HG02798 (cell line): ENCODE data around the gene MBOAT1.

Source experiments
- ATAC-seq: cut with Tn5 transposase; IDR thresholded peaks from one replicate; pipeline ENCODE4 v1.9.1; 2021; ENCODE audit warnings: mild to moderate bottlenecking; ENCODE audit not compliant: unreplicated experiment, poor library complexity

Gene MBOAT1

DNA sequence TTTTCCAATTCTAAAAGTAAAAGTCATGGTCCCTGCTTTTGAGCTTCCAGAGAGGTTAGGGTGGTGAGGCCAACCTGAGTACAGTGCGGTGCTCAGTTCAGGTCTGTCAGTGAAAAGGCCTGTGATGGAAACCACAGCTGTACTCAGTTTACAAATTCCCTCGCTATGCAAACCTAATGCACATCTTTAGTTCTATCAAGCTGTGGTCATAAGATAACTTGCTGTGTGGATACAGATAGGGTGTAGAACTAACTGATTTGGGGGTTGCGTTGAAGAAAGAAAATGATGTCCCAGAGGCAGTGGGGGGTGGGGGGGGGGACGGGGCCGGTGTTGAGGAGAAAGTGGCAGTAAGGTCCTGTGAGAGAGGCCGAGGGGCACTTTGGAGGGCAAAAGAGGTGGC lies 22.8 kb upstream of the MBOAT1 start:
- ATAC-seq = no peak

DNA sequence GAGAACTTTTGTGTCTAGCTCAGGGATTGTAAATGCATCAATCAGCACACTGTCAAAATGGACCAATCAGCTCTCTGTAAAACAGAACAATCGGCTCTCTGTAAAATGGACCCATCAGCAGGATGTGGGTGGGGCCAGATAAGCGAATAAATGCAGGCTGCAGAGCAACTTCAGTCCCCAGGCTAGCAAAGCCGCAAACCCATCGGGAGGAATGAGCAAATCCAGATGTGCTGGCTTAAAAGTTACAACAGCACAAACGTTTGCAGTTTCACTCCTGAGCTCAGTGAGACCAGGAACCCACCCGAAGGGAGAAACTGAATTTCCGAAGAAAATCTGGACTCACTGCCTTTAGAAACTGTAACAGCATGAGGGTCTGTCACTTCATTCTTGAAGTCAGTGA lies 21.9 kb upstream of the MBOAT1 start:
- no peak for ATAC-seq

DNA sequence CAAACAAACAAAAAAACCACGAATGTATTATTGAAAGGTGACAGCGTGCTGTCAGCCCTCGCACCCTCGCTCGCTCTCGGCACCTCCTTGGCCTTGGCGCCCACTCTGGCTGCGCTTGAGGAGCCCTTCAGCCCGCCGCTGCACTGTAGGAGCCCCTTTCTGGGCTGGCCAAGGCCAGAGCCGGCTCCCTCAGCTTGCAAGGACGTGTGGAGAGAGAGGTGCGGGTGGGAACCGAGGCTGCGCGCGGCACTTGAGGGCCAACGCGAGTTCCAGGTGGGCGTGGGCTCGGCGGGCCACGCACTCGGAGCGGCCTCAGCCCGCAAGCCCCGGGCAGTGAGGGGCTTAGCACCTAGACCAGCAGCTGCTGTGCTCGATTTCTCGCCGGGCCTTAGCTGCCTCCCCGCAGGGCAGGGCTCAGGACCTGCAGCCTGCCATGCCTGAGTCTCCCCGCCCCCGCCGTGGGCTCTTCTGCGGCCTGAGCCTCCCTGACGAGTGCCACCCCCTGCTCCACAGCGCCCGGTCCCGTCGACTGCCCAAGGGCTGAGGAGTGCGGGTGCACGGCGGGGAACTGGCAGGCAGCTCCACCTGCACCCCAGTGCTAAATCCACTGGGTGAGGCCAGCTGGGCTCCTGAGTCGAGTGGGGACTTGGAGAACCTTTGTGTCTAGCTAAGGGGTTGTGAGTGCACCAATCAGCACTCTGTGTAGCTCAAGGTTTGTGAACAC lies 20.9 kb upstream of the MBOAT1 start:
- no peak for ATAC-seq

DNA sequence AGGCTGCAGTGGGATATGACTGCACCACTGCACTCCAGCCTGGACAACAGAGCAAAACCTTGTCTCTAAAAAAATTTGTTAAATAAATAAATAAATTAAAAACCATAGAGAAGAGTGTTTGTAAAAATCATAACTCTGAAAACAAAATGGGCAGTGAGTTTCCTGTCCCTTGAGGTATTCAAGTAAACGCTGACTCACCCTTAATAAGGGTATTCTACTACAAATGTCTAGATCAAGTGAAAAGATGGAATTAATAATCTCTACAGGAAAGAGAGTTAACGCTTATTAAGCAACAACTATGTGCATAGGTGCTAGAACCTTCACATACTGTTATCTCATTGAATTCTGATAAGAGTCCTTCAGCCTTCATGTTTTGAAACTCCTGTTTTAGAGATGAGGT lies 19.9 kb upstream of the MBOAT1 start:
- no peak for ATAC-seq

DNA sequence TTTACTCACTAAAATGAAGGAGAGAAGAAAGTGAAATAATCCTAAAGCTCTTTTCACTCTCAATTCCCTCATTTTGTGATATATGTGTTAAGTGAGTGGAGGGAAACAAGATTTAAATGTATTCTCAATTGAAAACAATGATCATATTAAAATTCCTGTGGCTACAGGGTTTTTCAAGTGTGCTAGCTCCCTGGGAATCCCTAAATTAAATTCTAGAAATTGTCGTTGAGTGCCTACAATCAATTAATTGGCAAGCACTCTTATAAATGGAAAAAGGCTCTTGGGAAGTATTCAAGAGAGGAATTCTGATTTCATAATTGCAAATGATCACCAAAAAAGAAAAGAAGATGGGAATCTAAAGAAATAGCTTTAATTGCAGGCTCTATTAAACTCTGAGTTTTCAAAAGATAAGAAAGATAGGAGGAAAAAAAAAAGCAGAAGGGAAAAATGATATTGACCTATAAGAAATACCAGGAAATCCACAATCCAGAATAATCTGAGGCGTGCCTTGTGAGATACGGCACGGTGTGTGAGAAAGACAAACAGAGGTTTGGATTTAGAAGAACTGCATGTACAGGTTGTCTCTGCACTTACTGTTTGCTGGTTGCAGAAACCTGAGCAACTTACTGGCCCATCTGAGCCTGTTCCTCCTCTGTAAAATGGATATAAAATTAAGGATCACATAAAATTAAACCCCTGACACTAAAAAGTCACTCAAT lies 18.3 kb upstream of the MBOAT1 start:
- no peak for ATAC-seq

DNA sequence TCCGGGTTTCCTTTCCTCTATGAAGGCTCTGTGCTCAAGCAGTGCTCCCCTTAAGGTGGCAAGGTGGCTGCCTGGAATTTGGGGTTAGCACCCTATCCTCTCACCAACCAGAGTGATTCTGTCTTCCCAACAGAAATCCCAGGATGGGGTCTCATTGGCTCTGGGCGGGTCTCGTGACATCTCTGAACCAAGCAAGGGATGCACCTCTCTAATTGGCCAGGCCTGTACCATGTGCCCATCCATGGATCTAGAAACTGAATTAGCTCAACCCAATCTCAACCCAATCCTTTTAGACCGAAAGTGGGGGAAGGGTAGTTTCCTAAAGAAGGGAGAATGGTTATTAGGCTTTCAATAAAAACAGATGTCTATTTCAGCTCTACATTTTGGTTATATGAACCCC lies 17.6 kb upstream of the MBOAT1 start:
- no peak for ATAC-seq

DNA sequence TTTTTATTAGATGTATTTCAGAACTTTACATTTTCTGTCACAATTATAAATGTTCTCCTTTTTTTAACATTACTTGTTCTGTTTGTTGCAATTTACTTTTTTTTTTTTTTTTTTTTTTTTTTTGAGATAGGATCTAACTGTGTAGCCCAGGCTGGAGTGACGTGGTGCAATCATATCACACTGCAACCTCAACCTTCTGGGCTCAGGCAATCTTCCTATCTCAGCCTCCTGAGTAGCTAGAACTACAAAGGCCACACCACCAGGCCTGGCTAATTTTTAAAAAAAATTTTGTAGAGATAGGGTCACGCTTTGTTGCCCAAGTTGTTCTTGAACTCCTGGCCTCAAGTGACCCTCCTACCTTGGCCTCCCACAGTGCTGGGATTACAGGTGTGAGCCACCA lies 15.1 kb upstream of the MBOAT1 start:
- ATAC-seq = no peak

DNA sequence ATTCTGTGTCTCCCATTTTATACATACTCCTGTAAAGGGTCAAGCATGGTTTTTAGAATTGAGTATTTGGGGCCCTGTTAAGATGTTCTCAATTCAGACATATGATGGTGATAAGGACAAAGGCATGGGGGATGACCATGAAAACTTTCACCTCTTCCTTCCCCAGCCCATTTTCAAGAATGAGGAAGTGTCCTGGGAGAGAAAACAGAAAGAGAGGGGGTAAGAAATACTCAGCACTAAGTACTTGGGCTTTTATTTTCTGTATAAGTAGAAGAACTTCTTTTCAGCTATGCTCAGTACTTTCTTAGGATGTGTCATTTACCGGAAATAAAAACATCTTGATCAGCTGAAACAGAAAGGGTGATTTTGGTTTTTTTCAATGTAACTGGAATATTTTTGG lies 10.9 kb upstream of the MBOAT1 start:
- ATAC-seq = no peak

DNA sequence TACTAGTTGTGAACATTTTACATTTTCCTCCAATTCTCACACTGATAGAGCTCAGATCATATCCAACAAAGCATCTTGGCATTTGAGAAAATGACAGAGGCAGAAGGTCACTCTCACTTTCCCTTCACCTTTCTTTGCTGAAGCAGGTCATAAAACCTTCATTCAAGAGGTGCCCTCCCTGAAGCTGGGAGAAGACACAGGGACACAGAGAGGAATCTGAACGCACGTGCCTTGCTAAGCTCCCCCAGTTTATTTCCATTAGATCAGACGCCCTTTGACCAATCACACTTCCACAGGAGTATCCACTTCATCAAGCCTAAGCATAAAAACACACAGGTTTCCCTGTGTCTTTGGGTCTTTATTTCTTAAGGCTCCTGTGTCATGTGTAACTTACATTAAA lies 9.2 kb upstream of the MBOAT1 start:
- ATAC-seq = no peak

DNA sequence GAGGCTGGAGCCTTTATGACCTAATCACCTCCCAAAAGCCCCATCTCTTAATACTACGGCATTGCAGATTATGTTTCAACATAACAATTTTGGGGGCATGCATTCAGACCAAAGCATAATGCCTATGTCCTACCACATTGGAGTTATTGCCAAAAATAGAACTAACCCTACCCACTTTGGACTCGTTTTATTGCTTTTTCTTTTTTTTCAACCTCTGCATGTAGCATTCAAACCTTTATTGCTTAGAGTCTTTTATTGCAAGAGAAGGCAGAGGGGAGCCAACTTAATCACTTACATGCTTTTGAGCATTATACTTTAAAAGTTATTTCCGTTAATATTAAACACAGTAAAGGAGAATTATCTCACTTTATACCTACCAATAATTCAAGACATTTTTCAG lies 8.1 kb upstream of the MBOAT1 start:
- no peak for ATAC-seq

DNA sequence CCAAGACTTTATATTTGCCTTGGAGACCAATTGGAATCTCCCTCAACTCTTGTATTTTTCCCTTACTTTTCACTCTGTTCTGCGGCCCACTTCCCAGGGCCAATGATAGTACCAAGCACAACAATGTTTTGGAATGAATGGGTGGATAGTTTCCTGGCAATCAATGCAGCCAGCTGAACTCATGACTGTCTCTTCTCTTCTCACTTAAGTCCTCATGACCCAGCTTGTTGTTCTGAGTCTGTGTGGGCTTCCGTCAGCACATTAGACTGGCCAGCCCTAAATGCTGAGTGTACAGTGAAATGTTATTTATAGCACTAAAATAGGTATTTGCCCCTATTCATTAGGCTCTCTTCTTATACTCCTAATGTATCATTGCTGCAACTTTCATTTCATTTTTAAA lies 5.6 kb upstream of the MBOAT1 start:
- no peak for ATAC-seq

DNA sequence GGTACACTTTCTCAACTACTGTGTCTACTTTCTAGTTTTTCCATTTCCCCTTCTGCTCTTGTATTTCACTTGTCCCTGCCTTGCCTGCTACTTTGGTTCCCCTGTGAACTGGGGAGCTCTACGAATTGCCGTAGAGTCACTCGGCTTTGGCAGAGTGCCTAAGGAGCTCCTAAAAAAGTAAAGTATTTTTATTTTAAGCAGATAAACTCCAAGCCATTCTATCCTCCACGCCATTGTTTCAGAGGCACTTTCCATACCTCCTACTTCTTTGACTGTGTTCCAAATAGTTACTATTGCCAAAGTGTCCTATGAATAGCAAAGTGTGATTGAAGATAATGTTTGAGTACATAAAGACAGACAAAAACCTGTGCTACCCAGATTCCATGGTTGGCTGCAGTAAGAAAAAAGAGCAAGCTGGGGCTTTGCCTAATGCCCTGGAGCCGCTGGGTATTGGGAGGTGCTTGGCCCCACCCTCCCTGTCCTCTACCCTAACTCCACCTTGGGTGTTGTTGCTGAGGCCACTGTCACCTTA lies 5.1 kb upstream of the MBOAT1 start:
- ATAC-seq = no peak

DNA sequence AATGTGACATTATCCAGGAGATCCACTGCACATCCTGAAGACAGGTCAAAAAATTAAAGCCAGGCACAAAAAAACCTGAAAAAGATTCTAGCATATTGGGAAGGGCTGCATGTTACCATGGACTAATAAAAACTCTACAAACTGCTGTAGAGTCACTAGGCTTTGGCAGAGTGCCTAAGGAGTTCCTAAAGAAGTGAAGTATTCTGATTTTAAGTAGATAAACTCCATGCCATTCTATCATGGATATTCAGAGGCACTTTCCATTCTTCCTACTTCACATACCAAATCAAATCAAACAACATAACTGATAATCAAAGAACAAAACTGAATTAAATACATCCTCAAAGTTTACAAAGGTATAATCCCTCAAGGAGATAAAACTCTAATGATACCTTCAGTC lies 3.0 kb upstream of the MBOAT1 start:
- no peak for ATAC-seq

DNA sequence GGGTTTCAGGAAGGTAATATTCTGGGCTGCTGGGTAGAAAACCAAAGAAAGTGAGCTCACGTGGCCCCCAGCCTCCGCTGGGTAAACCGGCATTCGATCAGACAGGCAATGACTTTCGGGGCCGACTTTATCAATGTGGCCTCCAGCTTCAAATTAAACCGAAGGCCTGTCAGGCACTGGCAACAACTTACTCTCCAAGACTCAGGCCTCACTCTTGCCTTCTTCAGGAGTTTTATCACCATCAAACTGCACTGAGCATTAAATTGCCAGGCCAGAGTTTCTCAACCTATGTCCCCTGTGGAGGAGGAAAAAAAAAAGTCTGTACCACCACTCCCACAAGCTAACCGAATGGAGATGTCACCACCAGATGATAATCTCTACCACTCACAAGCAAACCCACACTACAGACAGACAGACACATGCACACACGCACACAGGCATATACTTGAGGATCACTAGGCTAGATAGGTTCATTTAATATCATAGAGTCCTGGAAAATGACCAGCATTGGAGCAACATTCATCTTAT lies 1.1 kb upstream of the MBOAT1 start:
- no peak for ATAC-seq

DNA sequence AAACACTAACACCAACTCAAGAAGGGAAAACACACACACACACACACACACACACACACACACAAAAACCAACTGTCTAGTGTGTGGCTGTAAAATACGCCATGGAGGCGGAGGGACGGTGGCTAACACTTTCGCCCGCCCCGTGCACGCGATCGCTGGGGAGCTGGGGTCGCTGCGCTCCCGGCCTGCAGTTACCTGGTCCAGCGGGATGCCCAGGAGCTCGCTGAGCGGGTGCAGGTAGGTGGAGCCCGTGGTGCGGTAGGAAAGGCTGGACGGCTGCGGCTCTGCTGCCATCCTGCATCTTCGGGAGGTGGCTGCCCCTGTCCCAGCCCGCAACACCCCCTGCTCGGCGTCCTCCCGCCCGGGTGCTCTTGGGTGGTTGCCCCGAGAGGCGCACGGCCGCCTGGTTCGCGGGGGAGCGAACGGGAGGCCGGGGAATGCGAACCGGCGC lies 303 bp downstream of the MBOAT1 start:
- peak; percentile 31 for ATAC-seq

DNA sequence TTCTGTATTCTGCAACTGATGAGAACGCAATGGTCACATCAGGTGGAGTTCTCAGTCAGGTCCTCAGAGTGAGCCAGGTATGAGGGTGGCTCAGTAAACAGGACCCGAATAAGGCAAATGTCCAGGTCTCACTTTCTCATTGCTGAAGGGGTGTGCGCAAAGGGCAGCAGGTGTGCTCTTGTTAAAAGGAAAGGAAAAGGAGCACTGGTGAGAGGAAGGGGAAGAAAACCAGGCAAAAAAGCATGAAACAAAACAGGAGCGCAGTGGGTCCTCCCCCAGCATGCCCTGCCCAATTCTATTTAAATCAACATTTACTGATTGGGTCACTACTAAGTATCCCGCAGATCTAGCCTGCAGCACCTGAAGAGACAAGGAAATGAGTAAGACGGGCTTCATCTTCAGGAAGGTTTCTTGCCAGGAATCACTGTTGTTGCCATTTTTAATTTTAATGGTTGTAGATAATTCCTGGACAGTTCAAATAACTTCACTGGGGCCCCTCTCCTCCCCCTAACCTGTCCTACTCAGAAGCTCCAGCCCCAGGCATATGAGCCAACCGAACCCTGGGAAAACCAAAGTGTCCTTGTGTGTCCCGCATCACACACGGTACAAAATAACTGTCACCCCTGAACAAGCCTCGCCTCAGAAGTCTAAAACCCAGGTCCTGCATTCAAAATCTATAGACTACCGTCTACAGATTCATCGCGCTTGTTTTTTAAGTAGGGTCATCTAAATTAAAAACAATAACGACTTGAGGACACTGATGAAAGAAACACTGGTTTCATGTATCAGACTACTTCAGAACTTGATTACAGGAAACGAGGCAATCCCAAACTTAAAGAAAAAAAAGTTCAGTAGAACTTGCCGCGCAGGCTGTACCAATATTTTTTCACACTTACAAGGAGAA lies 980 bp downstream of the MBOAT1 start:
- ATAC-seq = peak; percentile 11

DNA sequence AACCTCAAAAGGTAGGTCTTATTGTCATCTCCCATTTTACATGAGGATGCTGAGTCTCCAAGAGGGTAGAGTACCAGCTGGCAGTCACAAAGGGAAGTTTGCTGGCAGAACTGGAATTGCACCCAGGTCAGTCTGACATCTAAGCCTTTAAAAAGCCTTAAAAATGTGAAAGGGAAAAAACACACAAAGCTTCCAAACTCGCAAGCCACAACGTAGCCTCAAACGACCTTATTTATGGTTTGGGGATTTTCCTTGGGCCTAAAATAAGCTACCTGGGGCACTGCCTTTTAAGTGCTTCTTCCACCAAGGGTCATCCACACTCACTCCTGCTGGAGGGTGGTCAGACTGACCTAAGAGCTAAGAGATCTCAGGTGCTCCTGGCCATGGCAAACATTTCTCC lies 2.1 kb downstream of the MBOAT1 start:
- ATAC-seq = no peak

DNA sequence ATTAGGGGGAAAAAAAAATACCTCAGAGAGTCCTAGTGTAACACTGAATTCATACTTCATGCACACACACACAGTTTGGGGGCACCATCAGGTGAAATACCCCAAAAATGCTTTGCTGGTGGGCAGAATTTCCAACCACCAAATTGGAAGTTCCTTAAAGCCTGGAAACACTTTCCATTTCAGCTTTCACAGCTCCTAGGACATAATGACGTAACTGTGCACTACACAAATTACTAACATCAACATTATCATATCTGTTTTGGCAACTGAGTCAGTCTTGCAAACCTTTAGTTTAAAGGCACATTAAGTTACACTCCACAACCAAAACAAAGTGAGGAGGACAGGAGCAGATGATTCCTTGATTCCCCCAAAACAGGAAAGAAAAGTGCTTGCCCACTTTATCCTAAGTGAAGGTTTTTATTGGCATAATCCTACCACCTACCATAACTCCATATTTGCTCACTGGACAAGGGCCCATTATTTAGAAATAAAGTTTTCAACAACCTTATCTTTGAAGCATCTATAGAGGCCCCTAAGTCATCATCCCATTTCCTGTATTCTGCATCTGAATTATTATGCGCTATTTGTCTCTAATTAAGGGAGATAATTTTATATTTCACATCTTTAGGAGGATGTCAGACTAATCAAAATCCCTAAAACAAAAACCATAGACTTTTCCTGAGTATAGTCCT lies 3.4 kb downstream of the MBOAT1 start:
- ATAC-seq = no peak

DNA sequence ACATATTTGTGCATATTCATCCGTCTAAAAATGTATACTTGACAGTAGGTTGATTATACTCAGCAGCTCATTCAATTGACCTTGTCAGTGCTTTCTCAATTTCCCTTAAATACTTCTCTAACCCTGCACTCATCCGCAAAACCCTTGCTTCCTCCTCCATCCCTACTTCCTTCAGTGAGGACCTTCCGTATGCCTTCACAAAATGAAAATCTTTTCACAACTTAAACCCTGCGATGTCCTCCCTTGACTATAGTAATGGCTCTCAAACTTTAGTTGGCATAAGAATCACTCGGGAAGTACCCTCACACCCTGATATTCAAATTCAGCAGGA lies 5.2 kb downstream of the MBOAT1 start:
- ATAC-seq = no peak

DNA sequence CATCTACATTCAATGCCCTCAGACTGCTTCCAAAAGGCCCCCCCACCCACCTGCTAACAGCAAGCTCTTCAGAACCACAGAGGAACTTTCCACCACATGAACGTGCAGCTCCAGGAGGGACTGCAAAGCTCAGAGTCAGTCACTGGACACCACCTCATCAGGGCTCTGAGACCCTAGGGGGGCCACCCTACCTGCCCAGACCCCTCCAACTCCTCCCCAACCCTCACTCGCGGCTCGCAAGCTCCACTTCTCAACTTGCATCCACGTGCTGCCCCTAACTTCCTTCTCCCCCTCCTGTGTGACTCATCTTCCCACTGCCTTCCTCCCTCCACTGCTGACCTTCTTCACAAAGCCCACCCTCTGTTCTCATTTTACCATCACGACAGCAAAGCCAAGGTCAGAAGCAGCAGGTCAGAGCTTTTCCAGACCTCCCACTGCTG lies 6.5 kb downstream of the MBOAT1 start:
- no peak for ATAC-seq
